ENCODE measurements around the gene EPHA1.

Gene EPHA1

DNA sequence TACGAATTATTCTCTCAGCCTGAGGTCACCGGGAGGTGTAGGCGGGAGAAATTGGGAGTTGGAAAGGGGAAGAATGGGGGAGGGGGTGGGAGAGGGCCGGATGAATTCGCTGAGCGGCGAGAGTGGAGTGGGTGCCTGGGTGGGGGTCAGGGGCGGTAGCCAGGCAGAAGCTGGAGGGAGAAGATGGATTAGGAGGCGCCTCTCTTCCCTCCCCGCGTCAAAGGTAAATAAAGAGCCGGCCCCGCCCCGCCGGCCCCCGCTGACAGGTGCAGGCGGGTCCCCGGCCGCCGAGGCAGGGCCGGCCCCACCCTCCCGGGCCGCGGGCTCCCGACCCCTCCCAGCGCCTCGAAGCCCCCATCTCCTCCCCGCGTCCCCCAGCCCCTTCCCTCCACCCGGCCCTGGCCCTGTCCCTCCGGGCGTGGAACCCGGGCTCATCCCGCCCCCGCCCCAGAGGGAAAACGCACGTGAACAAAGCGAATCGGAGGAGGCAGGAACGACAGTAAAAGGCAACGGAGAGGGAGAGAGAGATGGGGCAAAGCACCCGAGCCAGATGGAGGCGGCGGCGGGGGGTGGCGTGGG lies 47.0 kb downstream of the EPHA1 start:
- Mint-ChIP-seq H3K27ac (peak overlapping the region; percentile 29), H3K4me1 (peaks cover 18% of the 10 kb centered on the region), H3K9me3 (no peaks in the 10 kb centered on the region), H3K36me3 (no peaks in the 10 kb centered on the region), H3K4me3 (peak overlapping the region; percentile 80)
- ATAC-seq (peak; percentile 8), DNase-seq (ENCODE audit: low spot score in 2 of 2) (no peak)

DNA sequence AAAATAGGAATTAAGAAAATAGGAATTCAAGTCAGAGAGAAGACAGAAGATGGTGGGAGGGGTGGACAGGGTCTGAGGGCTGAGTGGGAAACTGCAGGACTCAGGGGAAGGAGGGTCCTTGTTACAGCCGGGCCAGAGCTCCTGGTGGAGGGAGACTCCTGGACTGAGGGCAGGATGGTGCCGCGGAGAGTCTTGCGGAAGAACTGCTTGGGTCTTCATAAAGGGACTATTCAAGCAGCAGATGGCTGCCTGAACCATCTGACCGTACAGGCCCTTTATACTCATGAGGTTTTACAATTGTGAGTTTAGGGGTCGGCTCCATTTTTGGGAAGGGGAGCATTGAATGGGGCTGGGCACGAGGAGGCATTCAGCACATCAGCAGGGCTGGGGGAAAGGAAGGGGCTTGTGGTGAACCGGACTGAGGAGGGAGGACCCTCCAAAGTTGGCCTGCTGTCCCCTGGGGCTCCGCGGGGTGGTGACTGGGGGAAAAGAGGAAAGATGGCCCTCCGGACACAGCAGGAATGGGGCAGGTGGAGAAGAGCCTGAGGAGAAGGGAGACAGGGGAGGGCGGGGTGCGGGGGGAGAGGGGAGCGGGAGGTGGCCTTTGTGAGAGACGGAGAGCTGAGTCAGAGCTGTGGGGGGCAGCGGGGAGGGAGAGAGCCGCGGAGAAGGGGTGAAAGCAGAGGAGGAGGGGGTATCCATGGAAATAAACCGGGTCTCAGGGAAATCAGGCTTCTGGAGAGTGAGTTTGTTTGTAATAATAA lies 47.7 kb downstream of the EPHA1 start:
- peak overlapping the region; percentile 80 for H3K4me3 Mint-ChIP-seq
- H3K9me3 Mint-ChIP-seq = no peaks in the 10 kb centered on the region
- ATAC-seq (no peak), DNase-seq (ENCODE audit: low spot score in 2 of 2) (no peak)
- peak overlapping the region; percentile 0 for H3K27ac Mint-ChIP-seq
- peaks cover 18% of the 10 kb centered on the region for H3K4me1 Mint-ChIP-seq
- no peaks in the 10 kb centered on the region for H3K36me3 Mint-ChIP-seq

- DNase-seq (ENCODE audit: low spot score in 2 of 2) (no peak), ATAC-seq (no peak)
- Mint-ChIP-seq H3K27ac (no peak overlapping the region), H3K4me1 (peaks cover 18% of the 10 kb centered on the region), H3K4me3 (peak overlapping the region; percentile 80), H3K36me3 (no peaks in the 10 kb centered on the region), H3K9me3 (no peaks in the 10 kb centered on the region)
Observed at GRCh38 chr7:143359771-143360353, 48.8 kb downstream of the EPHA1 start.

DNA sequence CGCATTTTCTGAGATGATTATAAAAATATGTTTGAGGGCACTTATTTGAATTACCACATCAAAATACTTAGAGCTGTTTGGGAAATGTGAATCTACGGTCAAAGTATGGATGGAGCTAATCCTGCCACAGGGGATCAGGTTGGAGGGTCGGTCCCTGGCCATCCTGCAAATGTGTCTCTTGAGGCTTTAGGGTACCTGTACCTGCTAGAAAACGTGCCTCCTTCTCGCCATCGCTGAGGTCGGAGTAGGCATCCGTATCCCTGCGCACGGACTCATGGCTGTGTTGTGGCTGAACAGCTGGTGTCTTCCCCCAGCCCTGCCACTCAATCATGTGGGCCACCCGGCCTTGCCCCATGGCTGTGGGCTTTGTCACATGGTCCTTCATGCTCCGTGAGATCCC lies 50.0 kb downstream of the EPHA1 start:
- H3K4me3 Mint-ChIP-seq = no peak overlapping the region

GRCh38 chr7:143356414-143357050 lies 52.1 kb downstream of the EPHA1 start:
- no peak for ATAC-seq
- Mint-ChIP-seq H3K27ac (no peak overlapping the region), H3K9me3 (no peaks in the 10 kb centered on the region), H3K36me3 (no peaks in the 10 kb centered on the region), H3K4me3 (no peak overlapping the region), H3K4me1 (peaks cover 30% of the 10 kb centered on the region)
- DNase-seq (ENCODE audit: low spot score in 2 of 2) = no peak

More for the DNA sequence above, 50.0 kb downstream of the EPHA1 start:
- no peak for ATAC-seq
- Mint-ChIP-seq H3K36me3 (no peaks in the 10 kb centered on the region), H3K9me3 (no peaks in the 10 kb centered on the region), H3K27ac (no peak overlapping the region), H3K4me1 (peaks cover 23% of the 10 kb centered on the region)
- DNase-seq (ENCODE audit: low spot score in 2 of 2) = no peak

DNA sequence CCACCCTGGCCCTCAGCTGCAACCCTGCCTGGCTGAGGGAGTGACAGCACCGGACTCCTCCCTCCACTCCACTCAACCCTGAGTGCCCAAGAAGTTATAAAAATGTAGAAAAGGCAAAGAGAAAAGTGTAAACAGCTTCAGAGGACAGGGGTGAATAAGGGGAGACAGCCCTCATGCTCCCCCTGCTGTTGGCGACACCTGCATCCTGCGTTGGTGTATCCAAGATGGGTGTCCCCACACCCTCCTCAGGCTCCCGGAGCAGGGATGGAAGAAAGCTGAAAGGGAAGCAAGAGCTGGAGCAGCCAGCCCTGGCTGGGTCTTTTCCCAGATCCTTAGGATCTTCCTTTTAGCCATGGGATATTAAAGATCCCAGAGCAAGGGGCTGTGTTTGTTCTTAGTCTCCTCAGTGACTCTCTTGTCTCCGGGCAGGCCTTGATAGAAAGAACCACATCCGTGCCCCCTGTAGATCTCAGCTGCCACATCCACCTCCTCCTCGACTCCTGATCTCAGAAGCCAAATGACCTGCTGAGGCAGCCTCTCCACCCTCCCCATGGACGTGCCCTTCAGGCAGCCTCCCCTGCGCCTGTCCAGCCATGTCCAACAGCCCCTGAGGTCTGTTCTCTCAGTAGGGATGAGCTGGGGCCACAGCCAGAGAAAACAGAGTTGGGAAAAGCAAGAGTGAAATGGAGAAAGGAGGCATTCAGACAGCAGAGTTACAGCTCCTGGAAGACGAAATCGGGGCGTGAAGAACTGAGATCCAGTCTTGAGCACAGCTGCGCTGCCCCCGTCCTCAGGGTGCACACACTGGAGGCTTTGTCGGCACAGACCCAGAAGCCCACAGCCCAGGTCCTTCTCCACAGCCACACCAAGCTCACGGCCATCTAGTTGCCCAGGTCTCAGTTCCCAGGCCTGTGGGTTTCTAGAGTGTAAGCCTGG lies 52.9 kb downstream of the EPHA1 start:
- H3K4me1 Mint-ChIP-seq = peaks cover 25% of the 10 kb centered on the region
- no peak for ATAC-seq
- H3K36me3 Mint-ChIP-seq = no peaks in the 10 kb centered on the region
- no peak for DNase-seq (ENCODE audit: low spot score in 2 of 2)
- no peak overlapping the region for H3K27ac Mint-ChIP-seq
- no peaks in the 10 kb centered on the region for H3K9me3 Mint-ChIP-seq
- no peak overlapping the region for H3K4me3 Mint-ChIP-seq

DNA sequence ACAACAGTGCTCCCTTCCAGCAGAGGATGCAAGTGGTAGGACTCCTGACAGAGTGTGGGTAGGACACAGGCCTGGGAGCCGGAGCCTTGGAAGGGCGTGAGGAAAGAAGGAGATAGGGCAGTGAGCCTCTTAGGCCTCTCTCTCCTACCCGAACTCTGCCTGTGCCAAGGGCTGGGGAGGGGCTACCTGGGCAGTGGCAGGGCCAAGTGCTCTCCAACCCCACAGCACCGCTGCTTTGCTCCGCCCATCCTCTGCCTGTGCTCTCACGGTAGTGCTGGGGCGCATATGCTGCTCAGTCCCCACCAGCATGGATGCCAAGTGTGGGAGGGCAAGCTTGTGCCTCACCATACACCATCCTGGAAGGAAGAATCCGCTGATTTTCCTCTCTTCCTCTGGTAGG lies 53.7 kb downstream of the EPHA1 start:
- no peaks in the 10 kb centered on the region for H3K36me3 Mint-ChIP-seq
- ATAC-seq (no peak), DNase-seq (ENCODE audit: low spot score in 2 of 2) (no peak)
- H3K4me1 Mint-ChIP-seq = peaks cover 20% of the 10 kb centered on the region
- H3K9me3 Mint-ChIP-seq = no peaks in the 10 kb centered on the region
- H3K27ac Mint-ChIP-seq = no peak overlapping the region
- H3K4me3 Mint-ChIP-seq = no peak overlapping the region

- H3K4me3 Mint-ChIP-seq = no peak overlapping the region
- ATAC-seq (no peak), DNase-seq (ENCODE audit: low spot score in 2 of 2) (no peak)
- H3K36me3 Mint-ChIP-seq = no peaks in the 10 kb centered on the region
- no peaks in the 10 kb centered on the region for H3K9me3 Mint-ChIP-seq
- H3K27ac Mint-ChIP-seq = no peak overlapping the region
- peaks cover 20% of the 10 kb centered on the region for H3K4me1 Mint-ChIP-seq
Observed at GRCh38 chr7:143354376-143354775, 54.3 kb downstream of the EPHA1 start.

GRCh38 chr7:143352531-143353002 lies 56.1 kb downstream of the EPHA1 start:
- no peak for DNase-seq (ENCODE audit: low spot score in 2 of 2)
- H3K27ac Mint-ChIP-seq = no peak overlapping the region
- no peak for ATAC-seq
- H3K4me3 Mint-ChIP-seq = no peak overlapping the region
- peaks cover 20% of the 10 kb centered on the region for H3K4me1 Mint-ChIP-seq
- H3K9me3 Mint-ChIP-seq = no peaks in the 10 kb centered on the region
- H3K36me3 Mint-ChIP-seq = no peaks in the 10 kb centered on the region

DNA sequence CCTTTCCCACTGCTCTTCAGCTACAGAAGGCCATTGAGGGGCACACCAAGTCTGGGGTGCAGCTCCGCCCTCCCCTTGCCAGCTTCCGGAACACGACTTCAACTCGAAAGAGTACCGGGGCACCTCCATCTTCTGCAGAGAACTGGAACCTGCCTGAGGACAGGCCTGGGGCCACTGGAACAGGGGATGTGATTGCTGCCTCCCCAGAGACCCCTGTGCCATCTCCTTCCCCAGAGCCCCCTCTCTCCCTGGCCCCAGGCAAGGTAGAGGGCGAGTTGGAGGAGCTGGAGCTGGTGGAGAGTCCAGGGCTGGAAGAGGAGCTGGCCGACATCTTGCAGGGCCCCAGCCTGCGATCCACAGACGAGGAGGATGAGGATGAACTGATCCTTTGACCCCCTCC lies 57.1 kb downstream of the EPHA1 start:
- no peaks in the 10 kb centered on the region for H3K36me3 Mint-ChIP-seq
- no peaks in the 10 kb centered on the region for H3K9me3 Mint-ChIP-seq
- H3K4me3 Mint-ChIP-seq = no peak overlapping the region
- ATAC-seq (no peak), DNase-seq (ENCODE audit: low spot score in 2 of 2) (no peak)
- H3K27ac Mint-ChIP-seq = no peak overlapping the region
- peaks cover 25% of the 10 kb centered on the region for H3K4me1 Mint-ChIP-seq

GRCh38 chr7:143351060-143351459 lies 57.6 kb downstream of the EPHA1 start:
- no peaks in the 10 kb centered on the region for H3K36me3 Mint-ChIP-seq
- H3K4me3 Mint-ChIP-seq = no peak overlapping the region
- DNase-seq (ENCODE audit: low spot score in 2 of 2) (no peak), ATAC-seq (no peak)
- no peaks in the 10 kb centered on the region for H3K9me3 Mint-ChIP-seq
- H3K4me1 Mint-ChIP-seq = peaks cover 26% of the 10 kb centered on the region
- H3K27ac Mint-ChIP-seq = no peak overlapping the region

DNA sequence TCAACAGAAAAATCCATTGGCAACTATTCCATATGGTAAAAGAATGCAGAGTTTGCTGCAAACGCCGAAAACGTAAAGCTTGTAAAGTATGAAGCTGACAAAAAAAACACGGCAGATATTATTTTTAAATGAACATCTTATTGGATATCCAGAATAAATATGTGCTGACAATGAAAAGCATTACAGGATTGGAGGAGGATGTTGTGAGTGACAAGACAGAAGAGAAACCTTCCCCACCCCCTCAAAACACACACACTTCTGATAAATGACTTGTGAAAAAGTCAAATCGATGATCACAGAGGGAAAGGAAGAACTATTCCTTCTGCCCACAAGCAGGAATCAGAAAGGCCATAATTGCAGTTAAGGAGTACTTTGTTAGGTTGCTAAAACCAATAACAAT lies 60.7 kb downstream of the EPHA1 start:
- Mint-ChIP-seq H3K9me3 (no peaks in the 10 kb centered on the region), H3K36me3 (no peaks in the 10 kb centered on the region), H3K27ac (no peak overlapping the region), H3K4me3 (no peak overlapping the region), H3K4me1 (peaks cover 19% of the 10 kb centered on the region)
- no peak for DNase-seq (ENCODE audit: low spot score in 2 of 2)
- no peak for ATAC-seq

GRCh38 chr7:143346018-143346417 lies 62.6 kb downstream of the EPHA1 start:
- ATAC-seq = no peak
- H3K4me3 Mint-ChIP-seq = peak overlapping the region; percentile 74
- H3K27ac Mint-ChIP-seq = no peak overlapping the region
- no peaks in the 10 kb centered on the region for H3K36me3 Mint-ChIP-seq
- DNase-seq (ENCODE audit: low spot score in 2 of 2) = no peak
- peaks cover 13% of the 10 kb centered on the region for H3K4me1 Mint-ChIP-seq
- H3K9me3 Mint-ChIP-seq = no peaks in the 10 kb centered on the region

DNA sequence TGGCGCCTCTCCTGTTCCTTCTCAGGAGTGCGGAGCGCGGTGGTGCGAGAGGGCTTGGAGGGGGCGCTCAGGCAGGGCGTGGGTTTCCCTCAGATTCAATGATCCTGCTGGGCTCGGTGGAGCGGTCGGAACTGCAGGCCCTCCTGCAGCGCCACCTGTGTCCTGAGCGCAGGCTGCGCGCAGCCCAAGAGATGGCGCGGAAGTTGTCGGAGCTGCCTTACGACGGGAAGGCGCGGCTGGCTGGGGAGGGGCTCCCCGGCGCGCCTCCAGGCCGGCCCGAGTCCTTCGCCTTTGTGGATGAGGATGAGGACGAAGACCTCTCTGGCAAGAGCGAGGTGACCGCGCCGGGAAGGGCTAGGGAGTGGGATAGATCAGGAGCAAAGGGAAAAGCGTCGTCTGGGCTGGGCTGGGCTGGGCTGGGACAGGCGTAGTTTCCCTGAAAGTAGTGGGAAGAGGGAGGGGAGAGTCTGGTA lies 63.2 kb downstream of the EPHA1 start:
- H3K27ac Mint-ChIP-seq = peak overlapping the region; percentile 65

More for the DNA sequence above, 63.2 kb downstream of the EPHA1 start:
- H3K9me3 Mint-ChIP-seq = no peaks in the 10 kb centered on the region
- ATAC-seq (peak; percentile 97), DNase-seq (ENCODE audit: low spot score in 2 of 2) (peak; percentile 50 to 68)
- H3K4me1 Mint-ChIP-seq = peaks cover 13% of the 10 kb centered on the region
- peak overlapping the region; percentile 74 for H3K4me3 Mint-ChIP-seq
- no peaks in the 10 kb centered on the region for H3K36me3 Mint-ChIP-seq

All from stimulated activated effector memory CD8-positive, alpha-beta T cell treated with anti-CD3 and anti-CD28 coated beads, Interleukin-12 subunit alpha, Interleukin-12 subunit beta, amount 100 ng/mL, for 72 hours (primary cell).